OCI-LY7 (cell line): ENCODE measurements around the gene NFE2L1. TPM values are rescaled to one million over a fixed set of nuclear protein-coding genes. Genes with fewer than 3 reads are reported as not detected.
A peak's percentile ranks its signal among the peaks of the same experiment; 100 is the strongest.

Source experiments
- BruUV-seq: library from RNA; stranded (reverse); fragments of 400-500 nt; replicated peaks from 2 replicates; lab custom pipeline; 2021; lab: Mats Ljungman, UMichigan
- CTCF ChIA-PET: fragments of 300-600 bp; sonication (Branson Sonifier 250); formaldehyde crosslinking; loops from one replicate; lab custom pipeline; 2022; ENCODE audit warnings: antibody characterized with exemption; ENCODE audit not compliant: unreplicated experiment; lab: Charles Lee
- POLR2A ChIA-PET: fragments of 300-600 bp; sonication (Branson Sonifier 250); formaldehyde crosslinking; loops from one replicate; lab custom pipeline; 2022; ENCODE audit warnings: antibody characterized with exemption; lab: Charles Lee
- DNase-seq: peaks from one replicate; pipeline ENCODE4 v3.0.0-alpha.2; 2015; ENCODE audit warnings: low spot score
- H2AFZ ChIP-seq: fragments of 200-600 bp; sonication (generic), shearing (Covaris generic); 2 replicates; pipeline ENCODE4 v1.6.1; 2014; ENCODE audit warnings: mild to moderate bottlenecking, antibody characterized with exemption, low read length, moderate library complexity
- H3K27ac ChIP-seq: fragments of 200-600 bp; sonication (generic); 2 replicates; pipeline ENCODE4 v1.5.1; 2014; ENCODE audit warnings: mixed run types, low read depth, mild to moderate bottlenecking, moderate library complexity, low read length, inconsistent platforms; ENCODE audit not compliant: poor library complexity, severe bottlenecking
- H3K36me3 ChIP-seq: fragments of 200-600 bp; sonication (generic); 2 replicates; pipeline ENCODE4 v1.6.1; 2014; ENCODE audit warnings: mild to moderate bottlenecking, antibody characterized with exemption, low read length, moderate library complexity, mixed read lengths; ENCODE audit not compliant: insufficient read depth
- H3K4me1 ChIP-seq: fragments of 200-600 bp; sonication (generic); 2 replicates; pipeline ENCODE4 v1.5.1; 2014; ENCODE audit warnings: mild to moderate bottlenecking, low read length; ENCODE audit not compliant: insufficient read depth, poor library complexity, severe bottlenecking
- H3K4me2 ChIP-seq: fragments of 200-600 bp; sonication (generic); 2 replicates; pipeline ENCODE4 v1.6.1; 2014; ENCODE audit warnings: mild to moderate bottlenecking, low read length
- H3K4me3 ChIP-seq: fragments of 200-600 bp; sonication (generic); 2 replicates; pipeline ENCODE4 v1.5.1; 2014; ENCODE audit warnings: mild to moderate bottlenecking, low read depth, low read length; ENCODE audit not compliant: poor library complexity, severe bottlenecking
- H3K79me2 ChIP-seq: fragments of 200-600 bp; sonication (generic); 2 replicates; pipeline ENCODE4 v1.6.1; 2016; ENCODE audit warnings: low read depth, mild to moderate bottlenecking, low read length, moderate library complexity, mixed read lengths; ENCODE audit not compliant: insufficient read depth
- H3K9me2 ChIP-seq: fragments of 200-600 bp; sonication (generic); 2 replicates; pipeline ENCODE4 v1.6.1; 2016; ENCODE audit warnings: mild to moderate bottlenecking, low read length, mixed read lengths; ENCODE audit not compliant: insufficient read depth
- H3K9me3 ChIP-seq: fragments of 200-600 bp; sonication (generic); 2 replicates; pipeline ENCODE4 v1.6.1; 2014; ENCODE audit warnings: mild to moderate bottlenecking, mixed run types, low read length, mixed read lengths
- H4K20me1 ChIP-seq: fragments of 200-600 bp; sonication (generic); 2 replicates; pipeline ENCODE4 v1.6.1; 2014; ENCODE audit warnings: mild to moderate bottlenecking, antibody characterized with exemption, low read length, moderate library complexity, mixed read lengths; ENCODE audit not compliant: insufficient read depth
- EZH2phosphoT487 ChIP-seq: fragments of 200-600 bp; sonication (generic); IDR thresholded peaks from 2 replicates; pipeline ENCODE4 v1.6.1; 2018; ENCODE audit warnings: low read depth, borderline replicate concordance, mild to moderate bottlenecking, mixed run types, antibody characterized with exemption, low read length, moderate library complexity, mixed read lengths
- intact Hi-C: fragments of 100-400 bp; cut with micrococcal nuclease; formaldehyde crosslinking; loops from one replicate; pipeline ENCODE4 v1.10.0; 2022; ENCODE audit not compliant: unreplicated experiment
- total RNA-seq, 2 experiments: library from RNA; depleted of rRNA in 1 of 2; stranded (reverse); fragments of >200 nt in 1 of 2; shearing (Covaris generic) in 1 of 2; gene quantifications; 2 replicates each; pipeline ENCODE4 v1.2.3, GENCODE V29; 2014 to 2022
- TF ChIP-seq, protein P1 (sequence below): fragments of 200-600 bp; sonication (generic); conservative IDR thresholded peaks from 2 replicates; pipeline ENCODE4 v1.5.1; 2014; ENCODE audit warnings: mild to moderate bottlenecking, antibody characterized with exemption, low read length, moderate library complexity, mixed read lengths

The NFE2L1 gene
- total RNA-seq, 2 experiments from 2014 or later: 42.3 to 106 TPM

DNA sequence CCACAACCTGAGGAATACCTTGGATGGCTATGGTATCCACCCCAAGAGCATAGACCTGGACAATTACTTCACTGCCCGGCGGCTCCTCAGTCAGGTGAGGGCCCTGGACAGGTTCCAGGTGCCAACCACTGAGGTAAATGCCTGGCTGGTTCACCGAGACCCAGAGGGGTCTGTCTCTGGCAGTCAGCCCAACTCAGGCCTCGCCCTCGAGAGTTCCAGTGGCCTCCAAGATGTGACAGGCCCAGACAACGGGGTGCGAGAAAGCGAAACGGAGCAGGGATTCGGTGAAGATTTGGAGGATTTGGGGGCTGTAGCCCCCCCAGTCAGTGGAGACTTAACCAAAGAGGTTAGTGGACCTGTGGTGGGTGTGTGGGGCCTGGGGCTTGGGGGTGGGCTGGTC lies 3.1 kb downstream of the NFE2L1 start:
- Histone ChIP-seq H4K20me1 (no peaks in the 10 kb centered on the region; the same call in 1 of the 2 replicates), H3K4me2 (peak overlapping the region; percentile 55; the same call in 1 of the 2 replicates), H3K79me2 (peaks cover 83% of the 10 kb centered on the region), H3K4me3 (no peak overlapping the region), H3K36me3 (peaks cover 54% of the 10 kb centered on the region), H3K27ac (no peak overlapping the region), H3K9me3 (no peaks in the 10 kb centered on the region), H2AFZ (no peak overlapping the region), H3K4me1 (peaks cover 81% of the 10 kb centered on the region), H3K9me2 (no peaks in the 10 kb centered on the region)
- TF ChIP-seq, protein P1, sequence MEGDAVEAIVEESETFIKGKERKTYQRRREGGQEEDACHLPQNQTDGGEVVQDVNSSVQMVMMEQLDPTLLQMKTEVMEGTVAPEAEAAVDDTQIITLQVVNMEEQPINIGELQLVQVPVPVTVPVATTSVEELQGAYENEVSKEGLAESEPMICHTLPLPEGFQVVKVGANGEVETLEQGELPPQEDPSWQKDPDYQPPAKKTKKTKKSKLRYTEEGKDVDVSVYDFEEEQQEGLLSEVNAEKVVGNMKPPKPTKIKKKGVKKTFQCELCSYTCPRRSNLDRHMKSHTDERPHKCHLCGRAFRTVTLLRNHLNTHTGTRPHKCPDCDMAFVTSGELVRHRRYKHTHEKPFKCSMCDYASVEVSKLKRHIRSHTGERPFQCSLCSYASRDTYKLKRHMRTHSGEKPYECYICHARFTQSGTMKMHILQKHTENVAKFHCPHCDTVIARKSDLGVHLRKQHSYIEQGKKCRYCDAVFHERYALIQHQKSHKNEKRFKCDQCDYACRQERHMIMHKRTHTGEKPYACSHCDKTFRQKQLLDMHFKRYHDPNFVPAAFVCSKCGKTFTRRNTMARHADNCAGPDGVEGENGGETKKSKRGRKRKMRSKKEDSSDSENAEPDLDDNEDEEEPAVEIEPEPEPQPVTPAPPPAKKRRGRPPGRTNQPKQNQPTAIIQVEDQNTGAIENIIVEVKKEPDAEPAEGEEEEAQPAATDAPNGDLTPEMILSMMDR: no peak
- TF ChIP-seq EZH2phosphoT487: no peak
- ChIA-PET CTCF (no interaction called here), POLR2A (no interaction called here)
- no peak for DNase-seq
- intact Hi-C loops: no loop called here
- no TSS peak for BruUV-seq

GRCh38 chr17:48051706-48052486 lies 3.7 kb downstream of the NFE2L1 start:
- Histone ChIP-seq H3K4me2 (peak overlapping the region; percentile 55), H3K4me1 (peaks cover 82% of the 10 kb centered on the region)
- TF ChIP-seq EZH2phosphoT487: no peak
- TF ChIP-seq, protein P1: no peak

More at GRCh38 chr17:48051706-48052486, 3.7 kb downstream of the NFE2L1 start:
- ChIA-PET CTCF (interaction anchor here (1.0 kb wide), 1 partner anchor 13 kb away, joined by 4 read pairs; no protein-coding TSS in a partner anchor), POLR2A (interaction anchor here (1.0 kb wide), 1 partner anchor 26 kb away, joined by 3 read pairs; no protein-coding TSS in a partner anchor)
- peak overlapping the region; percentile 36 for H3K4me3 ChIP-seq
- intact Hi-C loops: no loop called here
- no peaks in the 10 kb centered on the region; the same call in 1 of the 2 replicates for H4K20me1 ChIP-seq
- H3K9me3 ChIP-seq: no peaks in the 10 kb centered on the region
- H3K9me2 ChIP-seq: no peaks in the 10 kb centered on the region
- H2AFZ ChIP-seq: no peak overlapping the region
- H3K27ac ChIP-seq: peak overlapping the region; percentile 30
- H3K79me2 ChIP-seq: peaks cover 77% of the 10 kb centered on the region
- H3K36me3 ChIP-seq: peaks cover 60% of the 10 kb centered on the region
- no TSS peak for BruUV-seq
- no peak for DNase-seq
